ENCODE measurements around the gene DPEP3.

GRCh38 chr16:67971111-67971510, 9.2 kb downstream of the DPEP3 start:
- TF ChIP-seq CTCF (IDR thresholded peaks at IDR 0.05), result no peak
- TF ChIP-seq POLR2A (IDR thresholded peaks at IDR 0.05), result no peak
